ENCODE data around the gene TMCO2.

DNA sequence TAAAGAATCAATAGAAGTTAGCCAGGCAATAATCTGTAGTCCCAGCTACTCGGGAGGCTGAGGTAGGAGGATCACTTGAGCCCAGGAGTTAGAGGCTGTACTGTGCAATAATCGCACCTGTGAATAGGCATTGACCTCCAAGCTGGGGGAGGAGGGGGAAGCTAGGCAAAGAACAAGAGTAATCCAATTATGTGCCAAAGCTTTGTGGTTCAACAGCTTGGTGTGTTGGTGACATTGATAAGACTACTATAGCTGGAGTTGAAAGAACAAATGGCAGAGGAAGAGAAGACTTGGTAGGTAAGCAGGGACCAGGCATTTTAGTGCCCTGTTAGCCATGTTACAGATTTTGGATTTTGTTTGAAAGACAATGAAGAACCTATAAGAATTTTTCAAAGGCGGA, 2.1 kb upstream of the TMCO2 start:
- TF ChIP-seq, protein P1, sequence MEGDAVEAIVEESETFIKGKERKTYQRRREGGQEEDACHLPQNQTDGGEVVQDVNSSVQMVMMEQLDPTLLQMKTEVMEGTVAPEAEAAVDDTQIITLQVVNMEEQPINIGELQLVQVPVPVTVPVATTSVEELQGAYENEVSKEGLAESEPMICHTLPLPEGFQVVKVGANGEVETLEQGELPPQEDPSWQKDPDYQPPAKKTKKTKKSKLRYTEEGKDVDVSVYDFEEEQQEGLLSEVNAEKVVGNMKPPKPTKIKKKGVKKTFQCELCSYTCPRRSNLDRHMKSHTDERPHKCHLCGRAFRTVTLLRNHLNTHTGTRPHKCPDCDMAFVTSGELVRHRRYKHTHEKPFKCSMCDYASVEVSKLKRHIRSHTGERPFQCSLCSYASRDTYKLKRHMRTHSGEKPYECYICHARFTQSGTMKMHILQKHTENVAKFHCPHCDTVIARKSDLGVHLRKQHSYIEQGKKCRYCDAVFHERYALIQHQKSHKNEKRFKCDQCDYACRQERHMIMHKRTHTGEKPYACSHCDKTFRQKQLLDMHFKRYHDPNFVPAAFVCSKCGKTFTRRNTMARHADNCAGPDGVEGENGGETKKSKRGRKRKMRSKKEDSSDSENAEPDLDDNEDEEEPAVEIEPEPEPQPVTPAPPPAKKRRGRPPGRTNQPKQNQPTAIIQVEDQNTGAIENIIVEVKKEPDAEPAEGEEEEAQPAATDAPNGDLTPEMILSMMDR (IDR thresholded peaks at IDR 0.05; ENCODE audit: poor library complexity) = no peak
- TF ChIP-seq EZH2phosphoT487 (IDR thresholded peaks at IDR 0.05; ENCODE audit: low read depth, severe bottlenecking, unreplicated experiment) = no peak

All from hepatocyte (in vitro differentiated cells).